Activated CD8-positive, alpha-beta memory T cell treated with anti-CD3 and anti-CD28 coated beads for 36 hours (primary cell): ENCODE data around the gene R3HDM2. TPM values are rescaled to one million over a fixed set of nuclear protein-coding genes. Genes with fewer than 3 reads are reported as not detected.
"Not testable (repeated sequence)": the region's sequence is repeated elsewhere in the genome, so short reads cannot be mapped to it uniquely, and the experiment has no call there.

Experiments
- CTCF ChIA-PET: fragments of 350-600 bp; sonication (Branson Sonifier 250); formaldehyde crosslinking; loops from one replicate; lab custom pipeline; 2021; ENCODE audit warnings: antibody characterized with exemption; lab: Charles Lee
- POLR2A ChIA-PET: fragments of 350-600 bp; sonication (Branson Sonifier 250); formaldehyde crosslinking; loops from one replicate; lab custom pipeline; 2021; ENCODE audit warnings: antibody characterized with exemption; lab: Charles Lee
- total RNA-seq, 2 experiments: library from RNA; stranded (reverse); gene quantifications; one replicate each; pipeline ENCODE4 v1.2.3, GENCODE V29; 2021

R3HDM2 gene
- total RNA-seq, 2 experiments from 2014 or later: 28.0 to 29.7 TPM

- ChIA-PET POLR2A (no interaction called here), CTCF (no interaction called here)
These were observed 14.5 kb downstream of the R3HDM2 start for GRCh38 chr12:57416039-57416996.

DNA sequence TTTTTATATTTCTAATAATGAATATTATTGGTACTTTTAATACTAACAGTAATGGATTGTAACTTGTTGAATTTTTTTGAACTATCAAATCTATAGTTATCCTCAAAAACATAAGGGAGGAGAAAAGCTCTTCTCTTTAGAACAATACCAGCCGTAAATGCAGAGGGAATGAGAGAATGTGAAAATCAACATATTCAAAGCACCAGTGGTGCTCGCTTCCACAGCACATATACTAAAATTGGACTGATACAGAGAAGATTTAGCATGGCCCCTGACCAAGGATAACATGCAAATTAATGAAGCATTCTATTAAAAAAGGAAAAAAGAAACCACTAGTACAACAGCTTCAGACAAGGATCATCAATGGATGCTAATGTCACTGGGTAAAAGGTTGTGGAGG, 15.8 kb downstream of the R3HDM2 start:
- ChIA-PET POLR2A (no interaction called here), CTCF (no interaction called here)

- POLR2A ChIA-PET: not testable (repeated sequence)
- CTCF ChIA-PET: interaction anchor here (0.7 kb wide), 1 partner anchor 98 kb away, joined by 4 read pairs; no protein-coding TSS in a partner anchor
These were observed 16.7 kb downstream of the R3HDM2 start for GRCh38 chr12:57414160-57414559.

DNA sequence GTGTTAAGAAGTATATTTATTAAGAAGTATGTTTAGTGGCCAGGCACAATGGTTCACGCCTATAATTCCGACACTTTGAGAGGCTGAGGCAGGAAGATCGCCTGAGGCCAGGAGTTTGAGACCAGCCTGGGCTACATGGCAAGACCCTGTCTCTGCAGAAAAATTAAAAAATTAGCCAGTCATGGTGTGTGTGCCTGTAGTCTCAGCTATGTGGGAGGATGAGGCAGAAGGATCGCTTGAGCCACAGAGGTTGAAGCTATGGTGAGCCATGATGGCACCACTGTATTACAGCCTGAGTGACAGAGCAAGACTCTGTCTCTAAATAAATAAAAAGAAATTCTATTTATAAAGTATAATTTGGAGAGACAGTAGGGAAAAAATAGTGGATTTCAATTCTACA, 20.3 kb downstream of the R3HDM2 start:
- ChIA-PET POLR2A (no interaction called here), CTCF (interaction anchor here (0.6 to 1.1 kb wide), 4 partner anchors 8 to 168 kb away, joined by 3 read pairs; no protein-coding TSS in a partner anchor)

DNA sequence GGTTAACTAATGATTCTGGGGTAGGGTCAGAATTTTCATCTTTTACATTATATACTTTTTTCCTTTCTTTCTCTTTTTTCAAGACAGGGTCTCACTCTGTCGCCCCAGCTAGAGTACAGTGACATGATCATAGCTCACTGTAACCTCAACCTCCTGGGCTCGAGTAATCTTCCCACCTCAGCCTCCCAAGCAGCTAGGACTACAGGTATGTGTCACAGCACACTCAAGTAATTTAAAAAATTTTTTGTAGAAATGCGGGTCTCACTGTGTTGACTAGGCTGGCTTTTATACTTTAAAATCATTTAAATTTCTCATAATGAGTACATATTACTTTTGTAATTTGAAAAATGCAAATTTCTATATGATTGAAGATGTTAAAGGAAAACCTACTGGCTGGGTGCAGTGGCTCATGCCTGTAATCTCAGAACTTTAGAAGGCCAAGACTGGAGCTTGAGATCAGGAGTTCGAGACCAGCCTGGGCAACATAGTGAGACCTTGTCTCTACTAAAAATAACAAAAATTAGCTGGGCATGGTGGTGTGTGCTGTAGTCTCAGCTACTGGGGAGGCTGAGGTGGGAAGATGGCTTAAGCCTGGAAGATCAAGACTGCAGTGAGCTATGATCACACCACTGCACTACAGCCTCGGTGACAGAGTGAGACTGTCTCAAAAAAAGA, 25.7 kb downstream of the R3HDM2 start:
- POLR2A ChIA-PET: no interaction called here
- CTCF ChIA-PET: interaction anchor here (1.1 kb wide), 1 partner anchor 25 kb away, joined by 3 read pairs; no protein-coding TSS in a partner anchor

GRCh38 chr12:57402156-57402555, 28.7 kb downstream of the R3HDM2 start:
- POLR2A ChIA-PET: interaction anchor here (0.6 to 0.7 kb wide), 2 partner anchors 8 to 13 kb away, joined by 3 to 4 read pairs; no protein-coding TSS in a partner anchor
- CTCF ChIA-PET: interaction anchor here (0.7 to 0.9 kb wide), 2 partner anchors 51 to 57 kb away, joined by 3 read pairs; partner anchors contain the start of gene GLI1

GRCh38 chr12:57401165-57401564, 29.7 kb downstream of the R3HDM2 start:
- CTCF ChIA-PET: interaction anchor here (0.6 to 0.9 kb wide), 2 partner anchors 24 to 52 kb away, joined by 3 to 4 read pairs; no protein-coding TSS in a partner anchor
- POLR2A ChIA-PET: no interaction called here

GRCh38 chr12:57399718-57400463, 31.0 kb downstream of the R3HDM2 start:
- CTCF ChIA-PET: interaction anchor here (0.5 kb wide), 1 partner anchor 92 kb away, joined by 3 read pairs; no protein-coding TSS in a partner anchor
- POLR2A ChIA-PET: not testable (repeated sequence)

- POLR2A ChIA-PET: interaction anchor here (0.5 kb wide), 1 partner anchor 58 kb away, joined by 4 read pairs; the partner anchor contains the start of gene INHBE
These were observed 33.4 kb downstream of the R3HDM2 start for GRCh38 chr12:57397441-57397840.

GRCh38 chr12:57395121-57395520, 35.7 kb downstream of the R3HDM2 start:
- POLR2A ChIA-PET: no interaction called here

More at GRCh38 chr12:57397441-57397840, 33.4 kb downstream of the R3HDM2 start:
- CTCF ChIA-PET: interaction anchor here (0.6 to 1.0 kb wide), 3 partner anchors 29 to 90 kb away, joined by 3 to 4 read pairs (median 3); no protein-coding TSS in a partner anchor

GRCh38 chr12:57390174-57390573, 40.7 kb downstream of the R3HDM2 start:
- ChIA-PET POLR2A (no interaction called here), CTCF (no interaction called here)

More at GRCh38 chr12:57395121-57395520, 35.7 kb downstream of the R3HDM2 start:
- CTCF ChIA-PET: no interaction called here

DNA sequence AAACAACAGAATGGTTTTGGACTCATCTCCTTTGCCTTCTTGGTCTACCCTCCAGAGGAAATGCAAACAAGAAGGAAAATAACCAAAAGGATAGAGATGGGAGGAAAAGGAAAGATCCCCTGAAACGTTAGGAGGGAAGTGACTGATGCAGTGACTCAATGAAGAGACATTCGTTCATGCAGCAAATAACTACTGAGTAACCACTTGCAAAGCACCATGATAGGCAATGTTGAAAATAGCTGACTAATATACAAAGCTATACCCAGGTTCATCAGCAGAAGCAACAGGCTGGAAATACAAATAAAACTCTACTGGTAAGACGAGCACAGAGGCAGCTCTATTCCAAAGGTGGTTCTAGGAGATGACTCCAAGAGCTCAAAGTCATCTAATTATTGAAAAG, 41.8 kb downstream of the R3HDM2 start:
- POLR2A ChIA-PET: interaction anchor here (0.5 kb wide), 1 partner anchor 13 kb away, joined by 3 read pairs; no protein-coding TSS in a partner anchor
- CTCF ChIA-PET: interaction anchor here (0.6 to 0.7 kb wide), 2 partner anchors 9 to 40 kb away, joined by 3 read pairs; no protein-coding TSS in a partner anchor

DNA sequence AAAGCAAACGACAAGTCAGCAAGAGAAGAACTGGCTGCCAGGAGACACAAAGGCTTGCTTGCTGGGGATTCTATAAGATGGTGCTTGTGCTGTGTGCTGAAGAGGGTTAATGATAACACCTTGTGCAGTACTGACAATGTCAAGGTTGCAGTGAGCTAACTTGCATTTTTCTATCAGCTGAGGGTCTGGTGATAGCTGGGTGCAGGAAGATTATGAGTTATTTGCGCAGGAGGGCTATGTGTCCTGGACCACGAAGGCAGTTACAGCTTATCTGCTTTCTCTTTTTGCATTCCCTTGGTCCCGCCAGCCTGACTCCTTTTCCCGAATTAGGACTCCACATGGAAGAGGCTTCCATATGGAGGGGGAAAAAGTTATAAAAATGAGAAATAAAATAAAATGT, 42.4 kb downstream of the R3HDM2 start:
- POLR2A ChIA-PET: no interaction called here
- CTCF ChIA-PET: no interaction called here

- ChIA-PET POLR2A (no interaction called here), CTCF (no interaction called here)
These were observed 44.6 kb downstream of the R3HDM2 start for GRCh38 chr12:57386187-57386720.

GRCh38 chr12:57385586-57385985, 45.3 kb downstream of the R3HDM2 start:
- ChIA-PET CTCF (interaction anchor here (0.7 kb wide), 1 partner anchor 71 kb away, joined by 3 read pairs; no protein-coding TSS in a partner anchor), POLR2A (no interaction called here)

- ChIA-PET POLR2A (interaction anchor here (0.6 kb wide), 1 partner anchor 1557 kb away, joined by 3 read pairs; no protein-coding TSS in a partner anchor), CTCF (interaction anchor here (1.5 kb wide), 1 partner anchor 71 kb away, joined by 3 read pairs; the partner anchor contains the start of gene INHBE)
These were observed 46.4 kb downstream of the R3HDM2 start for GRCh38 chr12:57384478-57384877.

DNA sequence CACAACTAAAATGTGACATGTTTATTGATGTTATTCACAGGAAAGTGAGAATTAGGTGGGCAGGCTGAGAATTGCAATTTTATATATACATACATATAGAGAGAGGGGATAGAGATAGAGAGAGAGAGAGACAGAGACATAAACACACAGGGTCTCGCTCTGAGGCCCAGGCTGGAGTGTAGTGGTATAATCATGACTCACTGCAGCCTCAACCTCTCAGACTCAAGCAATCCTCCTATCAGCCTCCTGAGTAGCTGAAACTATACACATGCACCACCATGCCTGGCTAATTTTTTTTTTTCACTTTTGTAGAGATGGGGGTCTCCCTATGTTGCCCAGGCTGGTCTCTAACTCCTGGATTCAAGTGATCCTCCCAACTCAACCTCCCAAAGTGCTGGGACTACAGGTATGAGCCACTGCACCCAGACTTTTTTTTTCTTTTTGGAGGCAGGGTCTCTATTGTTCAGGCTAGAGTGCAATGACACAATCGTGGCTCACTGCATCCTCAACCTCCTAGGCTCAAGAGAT, 49.1 kb downstream of the R3HDM2 start:
- ChIA-PET POLR2A (no interaction called here), CTCF (no interaction called here)

DNA sequence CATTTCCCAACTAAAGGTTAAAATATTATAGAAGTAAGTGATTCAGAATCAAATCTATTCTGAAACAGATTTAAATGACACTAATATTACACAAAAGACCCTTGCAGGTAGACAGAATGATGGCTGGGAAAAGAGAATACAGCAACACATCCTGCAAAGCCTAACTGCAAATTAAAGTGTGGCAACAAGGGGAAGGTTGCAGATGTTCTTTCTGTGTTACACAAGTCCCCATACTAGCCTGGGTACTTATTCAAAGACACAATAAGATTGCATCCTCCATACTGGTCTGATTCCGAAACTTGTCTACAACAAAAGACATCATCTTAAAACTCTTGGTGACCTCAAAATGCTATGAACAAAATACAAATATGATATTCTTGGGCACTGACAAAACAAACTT, 50.5 kb downstream of the R3HDM2 start:
- ChIA-PET CTCF (interaction anchor here (0.6 to 1.0 kb wide), 3 partner anchors 37 to 137 kb away, joined by 3 read pairs; no protein-coding TSS in a partner anchor), POLR2A (no interaction called here)
